GM12892 (cell line): ENCODE results near the gene HBM. TPM values are rescaled to one million over a fixed set of nuclear protein-coding genes. Genes with fewer than 3 reads are reported as not detected.
"Not testable (repeated sequence)": the region's sequence is repeated elsewhere in the genome, so short reads cannot be mapped to it uniquely, and the experiment has no call there.

ENCODE experiments used
- DNase-seq: peaks from one replicate; pipeline ENCODE4 v3.0.0; 2011; ENCODE audit not compliant: insufficient read length
- FAIRE-seq: peaks from 2 replicates; lab custom pipeline; 2011; peaks lifted over from hg19 to GRCh38; lab: Jason Lieb, UNC
- POLR2A ChIP-seq: IDR thresholded peaks from 2 replicates; pipeline ENCODE4 v1.6.1; 2011; ENCODE audit warnings: low read depth, low read length, control low read depth
- POLR2AphosphoS5 ChIP-seq: IDR thresholded peaks from 2 replicates; pipeline ENCODE4 v1.6.1; 2011; ENCODE audit warnings: low read depth, low read length, control low read depth
- TAF1 ChIP-seq: IDR thresholded peaks from 2 replicates; pipeline ENCODE4 v1.6.1; 2011; ENCODE audit warnings: low read depth, mild to moderate bottlenecking, control low read depth, low read length, borderline replicate concordance
- polyA plus RNA-seq: library from polyadenylated mRNA; unstranded; fragments of >200 nt; gene quantifications from one replicate; pipeline ENCODE4 v1.2.1, GENCODE V29; 2012; ENCODE audit warnings: missing spikeins, inconsistent platforms; ENCODE audit not compliant: missing spikeins

Gene HBM, protein sequence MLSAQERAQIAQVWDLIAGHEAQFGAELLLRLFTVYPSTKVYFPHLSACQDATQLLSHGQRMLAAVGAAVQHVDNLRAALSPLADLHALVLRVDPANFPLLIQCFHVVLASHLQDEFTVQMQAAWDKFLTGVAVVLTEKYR
- not detected for polyA plus RNA-seq

DNA sequence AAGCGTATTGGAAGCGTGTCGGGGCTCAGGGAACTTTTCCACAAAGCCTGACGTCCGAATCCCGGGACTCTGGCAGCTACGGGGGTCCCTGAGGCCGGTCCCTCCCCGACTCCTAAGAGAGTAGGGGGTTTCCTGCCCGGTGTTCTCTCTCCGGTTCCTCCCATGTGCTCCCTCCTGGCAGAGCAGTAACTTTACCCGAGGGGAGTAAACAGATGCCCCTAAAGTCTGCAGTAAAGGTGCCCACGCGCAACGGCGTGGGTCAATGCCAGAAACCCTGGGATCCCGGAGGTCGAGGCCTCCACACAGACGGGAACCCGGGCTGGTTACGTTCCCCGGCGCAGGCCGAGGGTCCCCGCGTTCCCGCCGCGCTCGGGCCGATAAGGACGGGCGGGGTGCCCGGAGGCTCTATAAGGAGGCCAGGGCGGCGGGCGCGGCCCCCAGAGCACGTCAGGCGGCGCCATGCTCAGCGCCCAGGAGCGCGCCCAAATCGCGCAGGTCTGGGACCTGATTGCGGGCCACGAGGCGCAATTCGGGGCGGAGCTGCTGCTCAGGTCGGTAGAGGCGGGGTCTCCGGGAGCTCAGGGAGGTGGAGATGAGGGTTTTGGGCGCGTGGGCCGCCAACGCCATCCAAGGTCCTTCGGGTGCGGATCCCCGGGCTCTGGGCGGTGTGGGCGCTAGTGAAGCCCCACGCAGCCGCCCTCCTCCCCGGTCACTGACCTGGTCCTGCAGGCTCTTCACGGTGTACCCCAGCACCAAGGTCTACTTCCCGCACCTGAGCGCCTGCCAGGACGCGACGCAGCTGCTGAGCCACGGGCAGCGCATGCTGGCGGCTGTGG, at the start of gene HBM:
Gene HBM, plus strand, starts transcription at position 440 of the 836 bp plus-strand sequence. Its CDS starts 20 bp downstream, at position 460.
- no peak for TF ChIP-seq POLR2AphosphoS5
- DNase-seq (no peak), FAIRE-seq (no peak)

DNA sequence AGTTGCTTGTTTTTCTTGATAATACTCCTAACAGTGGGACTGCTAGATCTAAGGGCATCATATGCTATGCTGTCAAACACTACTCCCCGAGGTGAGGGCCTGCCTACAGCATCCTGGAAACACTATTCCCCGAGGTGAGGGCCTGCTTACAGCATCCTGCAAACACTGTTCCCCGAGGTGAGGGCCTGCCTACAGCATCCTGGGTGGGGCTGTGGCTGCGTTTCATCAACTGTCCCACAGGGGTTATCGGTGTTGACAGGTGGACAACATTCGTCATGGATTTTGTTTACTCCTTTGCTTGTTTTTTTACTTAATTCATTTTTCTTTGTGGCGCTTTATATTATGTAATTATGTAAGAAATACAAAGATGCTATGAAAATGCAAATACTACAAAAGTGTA, 49.8 kb upstream of the HBM start:
- TF ChIP-seq POLR2AphosphoS5: no peak
- TF ChIP-seq POLR2A: no peak
- no peak for TF ChIP-seq TAF1
- FAIRE-seq (no peak), DNase-seq (no peak)

DNA sequence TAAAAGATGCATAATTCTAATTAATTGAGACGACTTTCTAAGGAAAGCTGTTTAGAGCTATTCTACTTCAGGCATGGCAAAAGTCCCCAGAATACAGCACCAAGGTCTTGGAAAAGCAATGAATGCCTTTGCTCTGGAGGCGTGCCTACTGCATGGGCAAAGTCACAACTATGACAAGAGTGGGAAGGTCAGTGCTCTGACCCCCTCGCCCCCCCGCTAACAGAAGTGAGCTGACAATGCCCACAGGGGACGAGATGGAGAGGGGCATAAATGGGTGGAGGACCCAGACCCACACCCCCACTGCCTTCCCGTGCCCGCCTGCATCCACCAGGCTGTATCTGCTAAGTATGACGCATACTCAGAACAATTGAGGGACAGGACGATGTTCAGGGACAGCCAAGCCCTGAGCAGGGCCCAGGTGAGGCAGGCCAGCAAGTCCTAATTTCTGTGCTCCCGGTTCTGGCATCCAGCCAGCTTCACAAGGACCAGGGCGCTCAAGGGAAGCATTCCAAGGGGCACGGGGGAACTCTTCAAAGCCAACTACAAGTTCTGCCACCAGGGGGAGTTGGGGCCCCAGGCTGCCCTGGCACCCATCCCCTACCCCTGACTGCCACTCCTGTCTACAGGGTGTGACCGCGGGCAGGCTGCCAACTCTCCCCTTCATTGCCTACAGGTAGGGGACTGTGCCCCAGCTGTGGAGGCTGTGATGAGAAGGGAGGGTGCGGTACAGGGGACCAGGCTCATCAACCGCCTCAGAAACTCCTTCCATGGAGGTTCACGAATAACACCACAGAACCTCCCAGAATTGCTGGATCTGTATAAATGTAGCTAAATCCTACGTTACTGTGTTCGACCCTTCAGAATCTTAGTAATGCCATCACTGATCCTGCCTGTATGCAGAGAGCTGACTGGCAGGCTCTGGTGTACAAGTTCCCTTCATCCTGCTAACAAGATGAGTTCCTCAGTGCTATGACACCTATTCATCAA, 48.1 kb upstream of the HBM start:
- no peak for FAIRE-seq

DNA sequence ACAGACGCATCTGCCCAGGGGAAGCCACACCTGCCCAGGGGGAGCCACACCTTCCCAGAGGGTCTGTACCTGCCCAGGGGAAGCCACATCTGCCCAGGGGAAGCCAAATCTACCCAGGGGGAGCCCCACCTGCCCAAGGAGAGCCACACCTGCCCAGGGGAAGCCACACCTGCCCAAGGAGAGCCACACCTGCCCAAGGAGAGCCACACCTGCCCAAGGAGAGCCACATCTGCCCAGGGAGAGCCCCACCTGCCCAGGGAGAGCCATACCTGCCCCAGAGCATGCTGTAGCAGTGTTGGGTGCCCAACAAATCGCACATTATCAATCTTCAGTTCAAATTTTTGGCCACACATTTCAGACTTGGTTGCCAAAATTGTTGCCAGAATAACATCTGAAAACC, 46.9 kb upstream of the HBM start:
- no peak for DNase-seq
- TF ChIP-seq POLR2AphosphoS5 (no peak), POLR2A (no peak), TAF1 (no peak)
- no peak for FAIRE-seq

More for the DNA sequence above, 48.1 kb upstream of the HBM start:
- DNase-seq: peak; percentile 68
- TF ChIP-seq TAF1 (no peak), POLR2A (no peak), POLR2AphosphoS5 (no peak)

DNA sequence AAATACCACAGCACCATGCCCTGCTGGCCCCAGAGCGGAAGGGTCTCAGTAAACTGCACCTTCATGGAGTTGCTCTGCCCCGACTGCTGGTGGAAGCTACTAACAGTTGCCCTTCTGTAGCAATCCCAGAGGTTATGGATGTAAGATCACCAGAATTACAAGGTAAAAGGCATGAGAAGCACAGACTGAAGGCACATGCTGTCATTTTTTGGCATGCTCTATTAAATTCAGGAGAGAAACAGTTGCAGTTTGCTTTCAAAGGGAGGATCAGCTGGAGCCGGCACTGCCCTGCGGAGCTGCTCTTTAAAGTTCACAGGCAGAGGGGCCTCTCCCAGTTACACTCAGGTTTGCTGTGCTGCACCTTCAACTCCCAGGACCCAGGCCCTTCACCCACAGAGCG, 46.5 kb upstream of the HBM start:
- DNase-seq (no peak), FAIRE-seq (no peak)
- TF ChIP-seq POLR2A (no peak), POLR2AphosphoS5 (no peak), TAF1 (no peak)

DNA sequence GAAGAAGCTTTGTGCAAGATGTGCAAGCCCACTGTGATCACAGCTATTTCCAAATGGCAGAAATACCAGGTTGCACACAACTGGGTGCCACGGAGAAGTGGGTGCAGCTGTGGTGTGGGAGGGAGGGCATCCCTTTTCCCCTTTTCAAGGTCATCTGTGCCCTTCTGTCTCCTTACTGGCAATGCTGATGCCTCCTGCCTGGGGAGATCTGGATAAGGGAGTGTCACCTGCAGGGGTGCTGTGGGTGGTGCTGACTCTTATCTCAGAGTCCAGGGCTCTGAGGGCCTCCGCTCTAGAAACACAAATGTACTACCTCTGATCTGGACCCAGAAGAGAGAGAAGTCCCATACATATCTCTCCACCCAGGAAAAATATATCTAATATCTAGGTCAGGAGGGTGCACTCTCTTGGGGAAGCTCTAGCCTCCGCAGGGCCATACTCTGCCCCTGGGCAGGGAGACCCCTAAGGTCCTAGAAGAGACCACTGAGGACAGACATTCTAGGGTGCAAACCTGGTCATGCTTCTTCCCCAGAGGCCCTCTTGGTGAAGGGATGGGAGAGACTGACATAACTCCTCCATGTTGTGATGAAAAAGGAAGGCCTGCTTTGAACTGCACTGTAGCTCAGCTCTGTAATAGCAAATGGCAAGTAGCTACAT, 45.8 kb upstream of the HBM start:
- no peak for DNase-seq
- TF ChIP-seq POLR2A (no peak), POLR2AphosphoS5 (no peak), TAF1 (no peak)
- no peak for FAIRE-seq

DNA sequence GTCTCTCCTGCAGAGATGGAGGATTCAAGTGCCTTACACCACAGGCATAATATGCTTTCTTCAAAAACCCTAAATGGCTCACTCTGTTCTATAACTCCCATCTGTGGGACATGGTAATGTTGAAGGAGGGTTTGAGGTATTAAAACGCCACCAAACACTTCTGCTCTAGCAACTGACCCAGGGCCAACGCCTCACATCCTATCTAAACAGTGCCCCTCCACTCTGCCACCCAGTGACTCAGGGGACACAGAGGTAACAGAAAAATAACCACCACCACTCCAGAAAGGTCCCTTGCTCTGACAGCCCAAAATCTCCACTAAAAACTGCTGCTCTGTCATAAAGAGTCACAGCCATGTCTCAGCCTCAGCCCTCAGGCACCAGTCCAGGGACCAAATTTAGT, 45.0 kb upstream of the HBM start:
- FAIRE-seq (no peak), DNase-seq (no peak)
- TF ChIP-seq POLR2AphosphoS5: no peak
- TF ChIP-seq TAF1: no peak
- TF ChIP-seq POLR2A: no peak

DNA sequence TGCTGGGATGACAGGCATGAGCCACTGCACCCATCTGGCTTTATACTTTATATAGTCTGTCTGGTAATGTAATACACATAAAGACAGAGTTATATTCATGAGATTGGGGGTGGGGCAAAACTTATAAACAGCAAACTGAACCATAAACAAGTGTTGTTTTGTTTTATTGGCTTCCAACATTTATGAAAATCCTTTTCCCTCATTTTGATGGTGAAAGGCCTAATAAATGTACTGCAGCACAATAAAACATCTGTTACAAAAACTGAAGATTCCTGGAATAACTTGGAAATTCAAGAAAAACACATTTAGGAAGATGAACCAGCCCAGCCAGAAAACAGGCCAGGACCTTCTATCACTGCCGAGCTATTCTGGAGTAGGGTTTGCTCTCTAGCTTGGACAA, 43.4 kb upstream of the HBM start:
- DNase-seq (no peak), FAIRE-seq (no peak)
- TF ChIP-seq TAF1 (no peak), POLR2A (no peak), POLR2AphosphoS5 (no peak)

DNA sequence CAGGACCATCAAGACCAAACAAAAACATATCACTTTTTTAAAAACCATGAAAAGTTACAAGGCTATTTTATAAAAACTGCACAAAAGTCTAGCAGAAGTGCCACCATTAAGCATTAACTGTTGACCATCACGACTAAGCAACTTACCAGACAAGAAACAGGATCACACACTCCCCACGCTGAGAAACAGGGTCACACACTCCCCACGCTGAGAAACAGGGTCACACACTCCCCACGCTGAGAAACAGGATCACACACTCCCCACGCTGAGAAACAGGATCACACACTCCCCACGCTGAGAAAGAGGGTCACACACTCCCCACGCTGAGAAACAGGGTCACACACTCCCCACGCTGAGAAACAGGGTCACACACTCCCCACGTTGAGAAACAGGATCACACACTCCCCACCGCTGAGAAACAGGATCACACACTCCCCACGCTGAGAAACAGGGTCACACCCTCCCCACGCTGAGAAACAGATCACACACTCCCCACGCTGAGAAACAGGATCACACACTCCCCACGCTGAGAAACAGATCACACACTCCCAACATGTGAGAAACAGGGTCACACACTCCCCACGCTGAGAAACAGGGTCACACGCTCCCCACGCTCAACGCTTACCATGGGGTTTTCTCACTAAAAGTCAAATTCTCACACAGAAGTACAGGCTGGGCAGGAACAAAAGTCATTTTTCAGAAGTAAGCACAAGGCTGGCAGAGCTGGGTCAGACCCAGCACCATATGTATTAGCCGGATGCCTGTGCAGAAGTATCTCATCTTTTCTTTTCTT, 42.0 kb upstream of the HBM start:
- not testable (repeated sequence) for DNase-seq, FAIRE-seq

DNA sequence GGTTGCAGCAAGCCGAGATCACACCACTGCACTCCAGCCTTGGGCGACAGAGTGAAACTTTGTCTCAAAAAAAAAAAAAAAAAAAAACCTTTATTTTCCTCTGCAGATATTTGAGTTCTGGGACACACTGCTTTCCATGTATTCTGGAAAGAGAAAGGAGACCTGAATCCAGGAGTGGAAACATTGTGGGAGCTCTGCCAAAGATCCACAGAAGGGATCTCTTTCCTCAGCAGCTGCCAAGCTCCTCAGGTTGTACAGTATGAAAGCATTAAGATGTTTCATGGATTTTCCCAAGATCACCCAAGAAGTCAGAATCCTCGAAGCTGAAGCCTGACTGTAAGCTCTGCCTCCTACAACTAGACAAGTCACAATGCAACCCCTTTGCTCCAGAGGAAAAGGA, 40.8 kb upstream of the HBM start:
- FAIRE-seq: no peak
- TF ChIP-seq TAF1 (no peak), POLR2A (no peak), POLR2AphosphoS5 (no peak)
- DNase-seq: no peak

DNA sequence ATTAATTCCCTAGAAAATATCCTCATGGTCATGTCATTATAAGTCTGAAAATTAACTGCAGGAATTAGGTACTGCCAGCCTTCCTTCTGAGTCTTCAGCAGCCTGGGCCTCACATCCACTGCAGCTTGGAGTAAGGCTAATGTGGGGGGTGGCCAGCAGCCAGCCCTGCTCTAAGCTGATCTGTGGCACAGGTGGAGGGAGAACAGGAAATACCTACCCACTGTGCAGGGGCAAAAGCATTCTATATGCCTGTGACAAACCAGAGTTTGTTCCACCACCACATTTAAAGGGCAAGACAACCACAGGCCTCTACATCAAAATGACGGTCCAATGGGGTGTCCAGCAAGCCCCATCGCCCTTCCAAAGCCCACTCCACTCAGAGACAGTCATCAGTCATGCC, 36.7 kb upstream of the HBM start:
- no peak for TF ChIP-seq POLR2A
- no peak for TF ChIP-seq POLR2AphosphoS5
- no peak for TF ChIP-seq TAF1
- FAIRE-seq (no peak), DNase-seq (no peak)
